Pancreas (tissue), 10 donors: ENCODE data around the gene IGFBP5. TPM values are rescaled to one million over a fixed set of nuclear protein-coding genes. Genes with fewer than 3 reads are reported as not detected.

ENCODE experiments used
- ATAC-seq, 4 donors: fragments of 200-7000 bp; cut with Tn5 transposase; one replicate each; pipeline versions ENCODE4 v1.8.0 to v1.9.1; 2020; ENCODE audit warnings: mild to moderate bottlenecking in 4 of 4, moderate library complexity in 4 of 4
- DNase-seq, 6 donors: peaks; one replicate each; pipeline ENCODE4 v3.0.0-alpha.2; 2020
- FAIRE-seq: peaks from 2 replicates; lab custom pipeline; 2012; peaks lifted over from hg19 to GRCh38; lab: Jason Lieb, UNC
- H3K27ac ChIP-seq, 4 donors: fragments of 200-600 bp; sonication (generic); 1 replicate in 3 of 4; 2 replicates in 1 of 4; pipeline versions ENCODE4 v1.5.0 to v1.8.0; 2020
- H3K27me3 ChIP-seq, 4 donors: fragments of 200-600 bp; one replicate each; pipeline ENCODE4 v1.8.0; 2021
- H3K36me3 ChIP-seq, 3 donors: fragments of 200-600 bp; sonication (generic) in 1 of 3; one replicate each; pipeline versions ENCODE4 v1.5.0 to v1.8.0; 2020 to 2021
- H3K4me1 ChIP-seq, 3 donors: fragments of 200-600 bp; one replicate each; pipeline ENCODE4 v1.8.0; 2021
- H3K4me3 ChIP-seq, 4 donors: fragments of 200-600 bp; sonication (generic) in 2 of 4; one replicate each; pipeline versions ENCODE4 v1.5.0 to v1.8.0; 2020 to 2021
- H3K9me3 ChIP-seq, 4 donors: fragments of 200-600 bp; one replicate each; pipeline ENCODE4 v1.8.0; 2021
- CTCF ChIP-seq, 4 donors: fragments of 200-600 bp; sonication (generic) in 3 of 4; IDR thresholded peaks; one replicate each; pipeline versions ENCODE4 v1.5.0 to v1.8.0; 2021; ENCODE audit warnings: antibody characterized with exemption in 4 of 4
- WGBS, 2 donors: extraction: QIAGEN DNeasy Blood & Tissue Kit; methylation state at CpG; one replicate each; pipeline ENCODE4 v1.1.7; 2013; 5-methylcytosine and 5-hydroxymethylcytosine counted together
- intact Hi-C, 3 donors: fragments of 100-400 bp; cut with DNase I; formaldehyde crosslinking; loops; one replicate each; pipeline versions ENCODE4 v1.11.1 to v1.14.2; 2022
- polyA plus RNA-seq, 2 donors: library from polyadenylated mRNA; stranded (reverse); fragments of 200-250 nt; gene quantifications; one replicate each; pipeline ENCODE4 v1.2.3, GENCODE V29; 2013
- total RNA-seq, 6 donors: library from RNA; stranded (reverse); fragmentation: NEBNext Ultra II Directional in 4 of 6; extraction: Animal tissue kit (Norgen Biotek cat#: 25700) in 4 of 6; gene quantifications; one replicate each; pipeline versions ENCODE4 v1.2.1 to v1.2.4, GENCODE V29; 2021 to 2023
- donor health status: healthy with polysubstance abuse.
- donor health status: DM: no; HTN: no; CAD: no; lungs with moderate emphysema.
- donor health status: DM: no; HTN: no; CAD: no.
- donor health status: control.
- donor health status: control.
- donor health status: Bipolar disorder and iron deficiency.
- donor health status: DM: yes; HTN: yes; CAD: no.
- donor health status: DM: no; HTN: no; CAD: no.
- donor health status: DM: no; HTN: no; CAD: no.
- donor health status: DM: yes; HTN: yes; CAD: no.

IGFBP5 gene
- total and polyA plus RNA-seq, 8 donors: 8.2 to 91.6 (median 23.2) TPM

DNA sequence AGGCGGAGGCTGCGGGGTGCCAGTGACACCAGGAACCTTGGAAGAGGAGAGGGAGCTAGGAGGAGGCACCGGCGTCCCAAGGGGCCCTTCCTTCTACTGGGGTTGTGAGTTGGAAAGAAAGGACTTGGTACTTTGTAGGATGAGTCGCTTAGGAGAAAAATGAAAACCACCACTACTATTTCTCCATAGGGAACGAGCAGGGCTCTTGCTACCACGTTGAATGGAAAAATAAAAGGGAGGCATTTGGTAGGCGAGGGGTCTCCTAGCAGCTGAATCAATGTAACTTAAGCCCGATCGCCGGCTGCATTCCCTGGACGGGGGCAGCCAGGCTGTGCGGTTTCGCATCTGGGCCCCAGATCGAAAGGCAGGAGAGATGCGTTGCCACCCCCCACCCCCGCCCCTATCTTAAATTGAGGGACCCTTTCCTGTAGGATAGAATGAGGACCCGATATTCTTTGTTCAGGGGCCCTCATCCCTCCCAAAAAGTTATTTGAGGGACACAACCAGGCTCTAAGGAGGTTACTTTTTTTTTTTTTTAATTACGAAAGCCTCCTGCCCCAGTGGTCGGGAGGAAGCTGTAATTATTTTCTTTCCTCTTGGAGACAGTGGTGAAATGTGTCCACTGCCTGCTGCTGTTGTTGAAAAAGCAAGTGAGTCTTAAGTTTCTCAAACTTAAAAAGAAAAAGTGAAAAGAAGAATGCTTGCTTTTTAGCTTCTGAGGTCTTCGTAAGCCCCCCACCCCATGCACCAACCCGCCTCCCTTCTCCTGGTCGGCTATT, 60.8 kb downstream of the IGFBP5 start:
- ATAC-seq (no peak), FAIRE-seq (no peak), DNase-seq (peak in 1 of 6 donors; percentile 56)
- intact Hi-C loops: no loop called here
- Histone ChIP-seq H3K27ac (peak overlapping the region in 3 of 4 donors; percentile 19 to 73 (median 63)), H3K36me3 (no peaks in the 10 kb centered on the region), H3K9me3 (no peaks in the 10 kb centered on the region), H3K27me3 (no peaks in the 10 kb centered on the region), H3K4me1 (peaks cover 7 to 22% (median 14%) of the 10 kb centered on the region in 3 donors), H3K4me3 (peak overlapping the region; percentile 37 to 69 (median 56))
- no peak for TF ChIP-seq CTCF (IDR thresholded peaks at IDR 0.05)
- 6 to 8% methylated on average over 23 of the region's 23 CpGs for WGBS, 2 donors

DNA sequence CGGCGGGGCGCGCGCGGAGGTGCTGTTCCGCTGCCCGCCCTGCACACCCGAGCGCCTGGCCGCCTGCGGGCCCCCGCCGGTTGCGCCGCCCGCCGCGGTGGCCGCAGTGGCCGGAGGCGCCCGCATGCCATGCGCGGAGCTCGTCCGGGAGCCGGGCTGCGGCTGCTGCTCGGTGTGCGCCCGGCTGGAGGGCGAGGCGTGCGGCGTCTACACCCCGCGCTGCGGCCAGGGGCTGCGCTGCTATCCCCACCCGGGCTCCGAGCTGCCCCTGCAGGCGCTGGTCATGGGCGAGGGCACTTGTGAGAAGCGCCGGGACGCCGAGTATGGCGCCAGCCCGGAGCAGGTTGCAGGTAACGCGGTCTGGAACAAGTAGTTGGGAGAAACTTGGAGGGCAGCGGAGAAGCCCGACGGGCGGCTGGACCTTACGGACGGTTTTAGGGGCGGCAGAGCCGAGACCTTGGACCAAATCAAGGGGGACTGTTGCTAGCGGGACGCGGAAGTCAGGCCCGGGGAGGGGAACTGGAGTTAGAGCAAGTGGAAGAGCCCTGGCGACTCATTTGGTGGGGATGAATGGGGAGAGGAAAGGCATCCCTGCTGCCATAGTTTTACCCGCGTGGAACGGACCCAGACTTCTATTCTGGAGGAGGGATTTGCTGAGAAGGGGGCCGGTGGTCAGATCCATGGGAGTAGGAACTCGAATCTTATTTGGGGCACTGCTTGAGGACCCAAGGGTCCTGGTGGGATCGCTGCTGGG, 61.6 kb downstream of the IGFBP5 start:
- WGBS, 2 donors: 0 to 1% methylated on average over 61 to 71 of the region's 71 CpGs
- H3K27me3 ChIP-seq: no peaks in the 10 kb centered on the region
- peak overlapping the region; percentile 7 to 73 (median 41) for H3K27ac ChIP-seq
- no peak for TF ChIP-seq CTCF (IDR thresholded peaks at IDR 0.05)
- peaks cover 7 to 19% (median 14%) of the 10 kb centered on the region in 3 donors for H3K4me1 ChIP-seq
- H3K4me3 ChIP-seq: peak overlapping the region; percentile 37 to 69 (median 56)
- H3K9me3 ChIP-seq: no peaks in the 10 kb centered on the region
- DNase-seq: peak in 4 of 6 donors; percentile 53 to 85 (median 67)
- peak; percentile 11 to 46 (median 22) for ATAC-seq
- no peaks in the 10 kb centered on the region for H3K36me3 ChIP-seq
- intact Hi-C loops: no loop called here
- no peak for FAIRE-seq

- Histone ChIP-seq H3K36me3 (no peaks in the 10 kb centered on the region), H3K27ac (peak within 1 kb of the TSS; percentile 7 to 73 (median 41)), H3K27me3 (no peaks in the 10 kb centered on the region), H3K4me3 (peak within 1 kb of the TSS; percentile 37 to 69 (median 56)), H3K9me3 (no peaks in the 10 kb centered on the region), H3K4me1 (peaks cover 6 to 12% (median 12%) of the 10 kb centered on the region in 3 donors)
- FAIRE-seq (no peak), DNase-seq (peak; percentile 62 to 83 (median 70)), ATAC-seq (peak; percentile 43 to 65 (median 52))
- TF ChIP-seq CTCF (IDR thresholded peaks at IDR 0.05): no peak
- intact Hi-C loops: no loop called here
- WGBS, 2 donors: 1% methylated on average over 47 to 69 of the region's 70 CpGs
These were observed 62.3 kb downstream of the IGFBP5 start, which contains the start of gene IGFBP2 for GRCh38 chr2:216632952-216633615. Gene IGFBP2 (plus strand): TSS chr2:216633420. CDS start chr2:216633524, 104 bp downstream.

- H3K4me3 ChIP-seq: peak overlapping the region in 1 of 4 donors; percentile 68
- no peaks in the 10 kb centered on the region for H3K36me3 ChIP-seq
- no peak overlapping the region for H3K27ac ChIP-seq
- TF ChIP-seq CTCF (IDR thresholded peaks at IDR 0.05): no peak
- ATAC-seq: no peak
- H3K9me3 ChIP-seq: no peaks in the 10 kb centered on the region
- FAIRE-seq: no peak
- no peak for DNase-seq
- intact Hi-C loops: no loop called here
- H3K27me3 ChIP-seq: no peaks in the 10 kb centered on the region
- H3K4me1 ChIP-seq: peaks cover 0 to 7% (median 6%) of the 10 kb centered on the region in 3 donors
- 49 to 56% methylated on average over 13 of the region's 13 CpGs for WGBS, 2 donors
These were observed 62.9 kb downstream of the IGFBP5 start for GRCh38 chr2:216632346-216632951.
